NOMO-1 treated with dmso at 0.1 percent for 144 hours (cell line): ENCODE results near the gene LEP.

Source experiments
- DNase-seq: peaks from one replicate; lab custom pipeline; 2025; ENCODE audit not compliant: unreplicated experiment; lab: John Stamatoyannopoulos, UW

LEP gene

DNA sequence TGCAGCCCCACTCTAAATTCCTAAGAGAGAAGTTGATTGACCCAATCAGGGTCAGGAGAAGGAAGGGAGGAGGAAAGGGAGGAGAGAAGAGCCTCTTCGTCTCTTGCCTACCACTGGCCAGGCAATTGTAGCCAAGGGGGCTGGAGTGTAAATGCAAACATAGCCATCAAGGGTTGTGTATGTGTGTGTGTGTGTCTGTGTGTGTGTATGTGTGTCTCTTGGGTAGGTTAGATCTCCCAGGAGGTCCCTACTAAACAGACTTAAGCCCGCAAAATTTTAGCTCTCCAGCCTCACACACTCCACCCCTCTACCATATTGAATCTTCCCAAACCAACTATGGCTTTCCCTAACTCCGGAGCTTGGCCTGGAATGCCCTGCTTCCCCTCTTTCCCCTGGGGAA, 3.8 kb downstream of the LEP start:
- DNase-seq, result no peak

DNA sequence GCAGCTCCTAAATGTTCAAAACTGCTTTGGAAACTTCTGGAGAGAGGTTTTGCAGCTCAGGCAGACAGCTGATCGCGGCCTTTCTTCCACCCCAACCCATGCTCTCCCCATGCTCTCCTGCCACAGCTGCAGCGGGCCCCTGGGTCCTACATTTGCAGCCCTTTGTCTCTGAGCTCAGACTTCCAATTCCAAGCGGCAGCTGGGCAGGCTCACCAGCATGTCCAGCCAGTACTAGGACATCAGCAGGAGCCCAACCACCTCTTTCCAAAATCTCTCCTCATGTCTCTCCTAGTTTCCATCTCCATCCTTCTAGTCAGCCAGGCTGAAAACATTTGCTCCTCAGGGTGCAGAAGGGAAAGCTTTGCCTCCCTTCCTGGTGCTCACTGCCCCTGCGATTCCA, 6.0 kb downstream of the LEP start:
- DNase-seq, result no peak

DNA sequence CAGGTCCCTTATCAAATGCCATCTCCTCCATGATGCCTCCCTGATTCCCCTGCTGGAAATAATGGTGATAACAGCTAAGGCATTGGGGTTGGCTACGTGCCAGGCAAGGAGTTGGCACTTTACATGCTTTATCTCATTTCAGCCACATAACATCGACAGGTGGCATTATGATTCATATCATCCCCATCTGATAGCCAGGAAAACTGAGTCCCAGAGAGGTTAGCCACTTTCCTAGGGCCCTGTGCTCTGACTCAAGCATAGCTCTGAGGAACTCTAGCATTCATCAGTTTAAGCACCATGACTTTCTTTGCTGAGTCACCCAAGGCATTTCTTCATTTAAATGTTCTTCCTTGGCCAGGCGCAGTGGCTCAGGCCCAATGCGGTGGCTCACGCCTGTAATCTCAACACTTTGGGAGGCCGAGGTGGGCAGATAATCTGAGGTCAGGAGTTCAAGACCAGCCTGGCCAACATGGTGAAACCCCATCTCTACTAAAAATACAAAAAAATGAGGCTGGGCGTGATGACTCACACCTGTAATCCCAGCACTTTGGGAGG, 6.6 kb downstream of the LEP start:
- DNase-seq, result no peak

DNA sequence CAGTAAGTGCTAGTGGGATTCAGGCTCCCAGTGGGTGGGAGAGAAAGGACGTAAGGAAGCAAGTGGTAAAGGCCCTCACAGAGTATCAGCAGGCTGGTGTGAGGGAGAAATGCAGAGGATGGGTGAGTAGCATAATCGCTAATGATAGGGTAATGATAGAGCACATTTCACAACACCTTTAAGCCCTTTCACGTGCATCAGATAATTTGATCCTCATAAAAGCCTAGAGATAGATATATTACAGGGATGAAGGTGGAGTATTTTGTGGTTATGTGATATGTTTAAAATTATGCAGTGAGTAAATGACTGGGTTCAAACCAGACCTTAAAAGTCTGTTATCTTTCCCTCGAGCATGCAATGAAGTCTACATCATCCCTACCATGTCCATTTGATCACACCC, 10.3 kb downstream of the LEP start:
- DNase-seq, result no peak

DNA sequence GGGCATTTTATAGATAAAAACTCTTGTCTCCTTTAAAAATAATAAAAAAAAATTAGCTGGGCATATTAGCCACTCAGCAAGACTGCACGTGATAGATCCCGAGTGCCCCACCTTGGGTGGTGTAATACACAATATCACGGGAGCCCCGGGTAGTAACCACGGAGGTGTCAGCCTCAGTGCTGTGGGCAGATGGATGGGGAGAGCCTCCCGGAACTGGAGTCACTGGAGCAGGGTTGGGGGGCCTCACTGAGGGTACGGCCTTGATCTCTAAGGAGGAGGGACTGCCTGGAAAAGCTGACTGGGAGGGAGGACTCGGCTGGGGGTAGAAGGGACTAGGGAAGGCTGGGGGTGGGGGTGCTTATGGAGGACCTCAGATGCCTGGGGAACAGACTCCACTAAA, 12.6 kb downstream of the LEP start:
- DNase-seq, result no peak

DNA sequence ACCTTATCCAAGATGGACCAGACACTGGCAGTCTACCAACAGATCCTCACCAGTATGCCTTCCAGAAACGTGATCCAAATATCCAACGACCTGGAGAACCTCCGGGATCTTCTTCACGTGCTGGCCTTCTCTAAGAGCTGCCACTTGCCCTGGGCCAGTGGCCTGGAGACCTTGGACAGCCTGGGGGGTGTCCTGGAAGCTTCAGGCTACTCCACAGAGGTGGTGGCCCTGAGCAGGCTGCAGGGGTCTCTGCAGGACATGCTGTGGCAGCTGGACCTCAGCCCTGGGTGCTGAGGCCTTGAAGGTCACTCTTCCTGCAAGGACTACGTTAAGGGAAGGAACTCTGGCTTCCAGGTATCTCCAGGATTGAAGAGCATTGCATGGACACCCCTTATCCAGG, 13.4 kb downstream of the LEP start:
- DNase-seq, result no peak

DNA sequence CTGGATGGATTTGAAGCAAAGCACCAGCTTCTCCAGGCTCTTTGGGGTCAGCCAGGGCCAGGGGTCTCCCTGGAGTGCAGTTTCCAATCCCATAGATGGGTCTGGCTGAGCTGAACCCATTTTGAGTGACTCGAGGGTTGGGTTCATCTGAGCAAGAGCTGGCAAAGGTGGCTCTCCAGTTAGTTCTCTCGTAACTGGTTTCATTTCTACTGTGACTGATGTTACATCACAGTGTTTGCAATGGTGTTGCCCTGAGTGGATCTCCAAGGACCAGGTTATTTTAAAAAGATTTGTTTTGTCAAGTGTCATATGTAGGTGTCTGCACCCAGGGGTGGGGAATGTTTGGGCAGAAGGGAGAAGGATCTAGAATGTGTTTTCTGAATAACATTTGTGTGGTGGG, 14.2 kb downstream of the LEP start:
- DNase-seq, result no peak

DNA sequence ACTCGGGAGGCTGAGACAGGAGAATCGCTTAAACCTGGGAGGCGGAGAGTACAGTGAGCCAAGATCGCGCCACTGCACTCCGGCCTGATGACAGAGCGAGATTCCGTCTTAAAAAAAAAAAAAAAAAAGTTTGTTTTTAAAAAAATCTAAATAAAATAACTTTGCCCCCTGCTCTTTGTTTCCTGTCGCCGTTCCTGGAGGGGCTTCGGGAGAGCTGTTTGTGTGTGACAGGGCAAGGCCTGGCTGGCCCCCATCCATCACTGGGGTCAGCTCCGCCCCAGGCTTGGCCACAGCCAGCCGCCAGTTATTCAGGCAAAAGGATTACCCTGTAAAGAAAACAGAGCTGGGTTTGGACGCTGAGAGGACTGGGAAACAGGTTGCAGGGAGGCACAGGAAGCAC, 16.4 kb downstream of the LEP start:
- no peak for DNase-seq

DNA sequence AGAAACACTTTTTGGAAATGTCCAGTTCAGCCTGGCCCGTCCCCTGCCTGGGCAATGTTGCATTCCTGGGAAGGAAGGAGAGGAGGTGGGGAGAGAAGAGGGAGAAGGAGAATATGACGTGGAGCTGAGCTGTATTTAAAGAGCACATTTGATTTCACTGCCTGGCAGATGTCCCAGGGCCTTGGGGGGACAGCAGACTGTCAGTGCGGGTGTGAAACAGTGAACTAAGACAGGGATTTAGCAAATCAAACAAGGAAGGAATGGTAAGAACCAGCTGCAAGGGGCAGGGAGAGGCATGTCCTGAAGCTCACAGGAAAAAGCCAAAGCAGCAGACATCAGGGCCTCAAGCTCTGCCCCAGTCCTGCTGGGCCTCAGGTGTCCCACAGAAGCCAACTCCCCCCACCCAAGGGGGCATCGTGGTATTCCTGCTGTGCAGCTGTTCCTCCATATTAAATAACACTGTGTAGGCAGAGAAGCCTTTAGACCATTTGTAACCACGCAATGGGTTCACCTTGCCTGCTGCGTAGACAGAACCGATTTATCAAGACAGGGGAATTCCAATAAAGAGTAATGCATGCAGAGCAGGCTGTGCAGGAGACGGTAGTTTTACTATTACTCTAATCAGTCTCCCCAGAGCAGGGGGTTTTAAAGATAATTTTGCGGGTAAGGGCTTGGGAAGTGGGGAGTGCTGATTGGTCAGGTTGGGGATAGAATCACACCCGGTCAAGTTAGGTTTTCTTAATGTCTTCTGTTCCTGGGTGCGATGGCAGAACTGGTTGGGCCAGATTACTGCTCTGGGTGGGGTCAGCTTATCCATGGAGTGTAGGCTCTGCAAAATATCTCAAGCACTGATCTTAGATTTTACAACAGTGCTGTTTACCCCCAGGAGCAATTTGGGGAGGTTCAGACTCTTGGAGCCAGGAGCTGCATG, 18.3 kb downstream of the LEP start:
- DNase-seq, result no peak

DNA sequence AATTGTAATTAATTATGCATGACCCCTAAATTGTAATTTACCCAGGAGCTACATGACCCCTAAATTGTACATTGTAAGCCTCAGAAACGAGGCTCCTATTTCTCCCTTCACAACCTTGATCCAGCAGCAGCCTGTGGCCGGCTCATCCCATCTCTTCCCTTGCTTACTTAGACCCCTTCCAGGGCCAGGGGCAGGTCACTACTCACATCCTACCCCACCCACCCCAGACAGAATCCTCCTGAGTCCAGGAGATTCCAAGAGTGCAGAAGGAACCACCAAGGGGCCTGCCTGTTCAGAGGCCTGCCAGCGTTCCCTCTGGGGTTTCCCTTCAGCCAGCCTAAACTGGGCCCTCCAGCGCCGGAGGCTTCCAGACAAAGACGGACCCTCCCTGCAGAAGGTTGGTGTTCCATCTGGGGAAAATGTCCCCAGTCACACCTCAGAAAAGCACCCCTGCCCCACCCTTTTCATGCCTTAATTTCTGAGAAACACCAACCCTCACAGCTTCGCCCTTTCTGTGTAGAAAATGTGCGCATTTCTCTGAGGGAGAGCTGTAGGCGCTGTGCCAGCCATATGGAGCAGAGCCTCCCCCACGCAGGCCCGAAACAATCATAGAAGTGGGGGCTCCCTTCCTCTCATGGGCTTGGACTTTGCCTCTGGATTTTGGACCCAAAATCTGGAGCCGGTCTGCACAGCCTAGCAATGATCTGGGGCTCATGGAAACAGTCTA, 19.2 kb downstream of the LEP start:
- DNase-seq, result no peak

DNA sequence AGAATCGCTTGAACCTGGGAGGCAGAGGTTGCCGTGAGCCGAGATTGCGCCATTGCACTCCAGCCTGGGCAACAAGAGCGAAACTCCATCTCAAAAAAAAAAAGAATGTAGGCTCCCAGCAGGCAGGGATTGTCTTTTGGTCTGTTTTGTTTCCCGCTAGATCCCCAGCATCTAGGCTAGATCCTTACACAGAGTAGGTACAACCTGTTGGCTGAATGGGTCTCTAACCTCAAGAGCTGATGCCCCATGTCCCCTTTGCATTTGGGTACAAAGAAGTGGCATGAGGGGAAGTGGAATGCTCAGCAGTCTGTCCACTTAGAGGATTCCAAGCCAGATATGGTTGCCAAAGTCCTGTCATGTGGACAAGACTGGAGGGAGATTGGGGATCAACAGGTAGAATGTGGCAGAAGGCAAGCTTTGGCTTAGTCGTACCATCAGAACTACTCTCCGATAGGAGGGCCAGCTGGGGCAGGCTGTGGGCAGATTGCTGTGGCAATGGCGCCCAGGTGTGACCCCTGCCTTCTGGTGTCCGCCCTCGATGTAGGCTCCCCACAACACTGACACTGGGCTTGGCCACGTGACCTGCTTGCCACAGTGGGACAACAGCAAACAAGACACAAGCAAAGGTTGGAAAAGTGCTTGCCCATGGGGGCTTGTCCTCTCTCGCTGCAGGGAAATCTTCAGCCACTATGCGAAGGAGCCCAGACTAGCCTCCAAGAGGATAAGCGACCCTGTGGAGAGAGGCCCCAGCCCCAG, 21.4 kb downstream of the LEP start:
- no peak for DNase-seq

DNA sequence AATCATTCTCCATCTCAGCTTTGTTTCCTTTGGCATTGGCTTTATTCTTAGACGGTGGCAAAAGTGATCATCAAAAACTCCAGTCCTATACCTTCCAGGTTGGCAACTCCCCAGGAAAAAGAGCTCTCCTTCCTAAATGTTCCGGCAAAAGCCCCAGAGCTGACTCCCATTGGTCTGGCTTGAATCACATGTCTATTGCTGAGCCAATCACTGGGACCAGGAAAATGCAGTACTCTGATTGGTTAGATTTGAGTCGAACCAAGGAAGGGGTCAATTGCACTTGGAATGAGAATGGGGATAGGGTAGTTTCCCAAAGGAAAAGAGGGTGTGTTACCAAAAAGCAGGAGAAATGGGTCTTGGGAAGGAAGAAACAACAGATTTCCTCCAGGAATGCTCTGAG, 22.3 kb downstream of the LEP start:
- no peak for DNase-seq

DNA sequence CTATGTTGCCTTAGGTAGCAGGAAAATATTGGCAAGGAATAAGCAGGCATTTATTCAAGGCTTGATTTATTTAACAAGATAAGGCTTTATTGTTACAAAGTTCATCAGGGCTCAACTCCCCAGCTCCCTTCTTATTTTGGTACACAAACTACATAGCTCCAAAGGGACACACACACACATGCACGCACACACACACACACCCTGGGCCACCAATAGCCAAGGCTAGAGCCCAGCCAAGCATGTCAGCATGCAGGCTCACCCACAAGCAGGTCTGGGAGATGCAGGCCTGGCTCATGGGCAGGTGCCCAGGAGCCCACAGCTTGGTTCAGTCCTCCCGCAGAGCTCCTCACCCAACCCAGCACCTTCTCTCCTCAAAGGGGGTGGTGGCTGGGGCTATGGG, 23.4 kb downstream of the LEP start:
- no peak for DNase-seq

DNA sequence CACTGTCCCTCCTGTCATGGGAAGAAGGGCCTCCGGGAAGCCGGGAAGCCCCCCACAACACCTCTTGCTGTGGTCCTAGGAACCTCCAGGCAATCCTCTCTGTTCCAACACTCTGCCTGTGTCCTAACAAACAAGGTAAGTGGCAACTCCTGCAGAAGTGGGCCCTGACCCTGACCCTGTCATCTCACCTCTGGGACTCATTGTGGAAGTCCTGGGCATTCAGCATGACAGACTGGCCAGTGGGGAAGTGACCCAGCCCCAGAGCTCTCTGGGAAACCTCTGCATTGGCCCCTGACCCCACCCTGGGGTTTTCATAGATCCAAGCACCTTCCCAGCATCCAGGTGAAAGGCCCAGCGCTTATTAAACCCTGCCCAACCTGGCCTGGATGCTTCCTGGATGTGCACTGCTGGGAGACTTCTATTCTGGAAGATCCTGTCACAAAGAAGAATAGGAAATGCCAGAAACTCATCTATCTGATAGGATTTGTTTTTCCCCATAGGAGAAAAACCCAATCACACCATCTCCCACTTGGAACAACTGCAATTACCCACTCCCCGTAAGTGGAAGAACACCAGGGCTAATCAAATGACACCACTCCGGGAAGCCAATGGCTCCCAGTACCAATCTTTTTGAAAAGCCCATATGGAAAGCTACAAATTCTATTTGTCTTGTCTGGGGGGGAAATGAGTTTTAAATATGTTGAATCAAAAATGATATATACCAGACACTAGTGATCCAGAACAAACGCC, 24.3 kb downstream of the LEP start:
- DNase-seq, result no peak

DNA sequence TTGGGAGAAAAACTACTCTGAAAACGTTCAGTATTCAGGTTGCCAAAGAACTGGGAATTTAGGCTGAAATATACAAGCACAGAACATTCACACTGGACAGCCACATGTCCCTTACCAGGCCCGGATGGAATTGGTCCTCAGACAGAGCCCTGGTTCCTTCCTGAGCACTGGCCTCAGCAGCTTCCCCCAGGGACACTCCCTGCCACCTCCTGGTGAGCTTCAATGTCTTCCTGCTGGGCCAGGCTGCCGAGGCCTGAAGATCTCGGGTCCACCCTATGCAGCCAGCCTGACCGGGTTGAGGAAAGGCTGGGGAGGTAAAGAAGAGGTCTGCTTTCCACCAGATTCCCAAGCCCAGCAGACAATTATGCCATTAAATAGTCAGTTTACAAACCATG, 24.8 kb downstream of the LEP start:
- DNase-seq, result no peak

DNA sequence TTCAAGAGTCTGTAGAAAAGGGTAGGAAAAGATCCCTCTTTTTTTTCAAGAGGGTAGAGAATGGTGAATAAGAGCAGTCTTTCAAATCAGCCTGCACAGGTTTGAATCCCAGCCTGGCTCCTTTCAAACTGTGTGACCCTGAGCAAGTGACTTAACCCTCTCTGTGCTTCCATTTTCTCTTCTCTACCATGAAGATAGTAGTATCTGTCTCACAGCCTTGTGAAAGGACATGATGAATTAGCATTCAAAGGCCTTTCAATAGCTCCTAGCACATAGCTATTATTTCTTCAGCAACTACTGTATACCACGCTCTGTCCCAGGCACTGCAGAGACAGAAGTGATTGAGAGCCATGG, 25.4 kb downstream of the LEP start:
- no peak for DNase-seq

DNA sequence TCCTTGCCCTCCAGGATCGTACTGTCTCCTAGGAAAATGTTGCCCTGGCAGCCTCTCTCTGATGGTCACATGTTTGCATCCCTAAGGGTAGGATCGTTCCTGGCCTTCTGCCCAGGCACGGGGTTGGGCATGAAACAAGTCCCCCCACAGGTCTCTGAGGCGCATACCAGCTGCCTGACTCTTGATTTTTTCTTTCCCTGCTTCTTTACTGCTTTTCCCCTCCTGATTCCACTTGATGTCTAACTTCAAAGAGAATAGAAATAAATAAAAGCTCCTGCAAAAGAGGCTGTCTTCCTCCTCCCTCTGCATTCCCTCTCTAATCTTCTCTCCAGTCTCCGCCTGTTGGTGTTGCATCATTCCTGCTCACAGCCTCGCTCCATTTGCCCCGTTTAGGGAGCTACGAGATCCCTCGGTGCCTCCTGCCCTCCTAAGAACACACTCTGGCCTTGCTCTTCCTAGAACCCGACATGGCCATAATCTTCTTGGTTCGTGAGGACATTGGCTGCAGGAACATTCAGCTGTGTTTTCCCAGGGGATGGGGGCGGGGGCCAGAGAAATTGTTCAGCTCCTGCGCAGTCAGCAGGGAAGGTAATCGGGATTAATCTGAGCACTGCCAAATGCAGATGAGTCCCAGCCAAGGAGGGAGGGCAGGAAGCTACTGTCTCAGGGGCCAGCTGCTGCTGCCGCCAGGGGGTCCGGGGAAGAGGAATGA, 26.0 kb downstream of the LEP start:
- DNase-seq, result no peak

DNA sequence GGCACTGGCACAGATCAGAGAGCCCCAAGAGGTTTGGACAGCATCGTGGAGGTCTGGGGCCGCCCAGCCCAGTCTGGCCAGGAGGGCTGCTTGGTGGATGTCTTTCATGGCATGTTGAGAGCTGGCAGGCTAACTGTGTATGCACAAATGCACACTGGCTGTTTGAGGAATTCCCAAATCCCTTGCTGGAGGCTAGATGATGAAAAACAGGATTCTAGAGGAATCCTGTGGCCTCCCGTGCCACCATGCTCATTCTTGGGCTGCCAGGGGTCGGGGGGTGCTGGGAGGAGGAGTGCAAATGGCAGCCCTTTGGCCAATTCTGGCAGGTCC, 26.5 kb downstream of the LEP start:
- DNase-seq, result no peak

DNA sequence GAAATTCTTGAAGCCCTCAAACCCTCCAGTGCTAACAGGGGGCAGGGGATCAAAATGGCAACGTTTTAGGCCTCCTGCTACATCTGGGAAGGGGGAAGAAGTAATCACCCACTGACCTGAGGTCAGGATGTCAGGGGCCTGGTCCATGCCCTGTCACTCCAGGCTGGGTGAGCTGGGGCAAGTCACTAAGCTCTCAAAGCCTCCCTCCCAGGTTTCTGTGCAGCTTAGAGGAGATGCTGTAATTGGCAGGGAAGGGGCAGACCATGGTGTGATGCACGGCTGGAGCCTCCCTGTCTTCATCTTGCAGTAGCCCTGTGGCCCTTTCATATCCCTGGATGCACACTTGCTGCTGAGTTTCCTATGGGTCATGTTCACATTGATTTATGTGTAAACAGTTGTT, 27.2 kb downstream of the LEP start:
- no peak for DNase-seq

DNA sequence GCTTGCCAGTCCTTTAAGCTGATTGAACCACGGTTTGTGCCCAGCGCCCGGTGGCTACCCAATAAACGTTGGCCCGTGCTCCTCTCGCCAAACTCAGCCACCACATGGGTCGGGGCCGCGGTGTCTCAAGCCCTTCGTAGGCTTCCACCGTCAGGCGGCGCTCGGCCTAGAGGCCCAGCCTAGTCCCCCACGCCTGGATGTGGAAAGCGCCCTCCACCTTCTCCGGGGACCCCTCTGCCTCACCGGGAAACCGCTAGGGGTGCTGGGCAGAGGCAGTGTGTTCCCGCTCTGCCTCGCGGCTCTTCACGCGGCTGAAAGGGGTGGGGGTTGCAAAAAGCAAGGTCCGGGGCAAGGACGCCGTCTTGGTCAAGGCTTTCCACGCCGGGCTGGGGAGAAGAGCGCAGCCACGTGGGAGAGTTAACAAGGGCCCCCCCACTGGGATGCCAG, 29.8 kb downstream of the LEP start:
- no peak for DNase-seq
